AG04449 (cell line): ENCODE data around the gene ZXDB.
"Not testable (repeated sequence)": the region's sequence is repeated elsewhere in the genome, so short reads cannot be mapped to it uniquely, and the experiment has no call there.

Experiments
- CTCF ChIA-PET: fragments of 350-600 bp; formaldehyde crosslinking; extraction: SDS; loops from one replicate; lab custom pipeline; 2021; ENCODE audit warnings: antibody characterized with exemption; lab: Yijun Ruan, JAX
- POLR2A ChIA-PET: fragments of 400-600, 350-600 bp; formaldehyde crosslinking; extraction: SDS; loops from one replicate; lab custom pipeline; 2020; ENCODE audit warnings: antibody characterized with exemption, inconsistent platforms; lab: Yijun Ruan, JAX
- DNase-seq: peaks from one replicate; pipeline ENCODE4 v3.0.0-alpha.2; 2010; ENCODE audit warnings: low read depth, low spot score
- H3K4me3 ChIP-seq: 2 replicates; pipeline ENCODE4 v1.5.1; 2011; ENCODE audit warnings: low read depth, mild to moderate bottlenecking, control low read depth, low read length
- CTCF ChIP-seq: IDR thresholded peaks from one replicate; pipeline ENCODE4 v1.5.1; 2011; ENCODE audit warnings: mild to moderate bottlenecking, moderate library complexity, low read length, control low read depth, inconsistent platforms; ENCODE audit not compliant: insufficient read depth; ENCODE audit errors: missing control alignments

The ZXDB gene

DNA sequence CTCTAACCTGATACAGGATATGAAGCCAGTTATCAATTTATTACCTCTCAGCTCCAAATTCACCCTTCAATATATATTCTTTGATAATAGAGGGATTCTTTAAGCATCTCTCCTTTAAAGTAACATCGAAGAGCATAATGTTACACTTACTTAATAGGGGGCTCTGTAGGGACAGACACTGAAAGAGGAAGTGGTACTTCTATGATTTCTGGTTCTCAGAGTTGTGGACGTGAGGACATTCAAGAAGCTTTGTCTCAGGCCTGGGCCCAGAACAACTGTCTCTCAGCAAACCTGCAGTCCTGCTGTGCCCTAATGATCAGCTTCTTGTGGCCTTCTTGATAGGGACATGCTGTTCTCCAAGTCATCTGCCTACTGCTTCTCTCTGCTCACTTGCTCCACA, 4.2 kb upstream of the ZXDB start:
- CTCF ChIA-PET = no interaction called here

GRCh38 chrX:57592160-57592893, 516 bp downstream of the ZXDB start:
- POLR2A ChIA-PET = not testable (repeated sequence)

More for the DNA sequence above, 4.2 kb upstream of the ZXDB start:
- no peak overlapping the region for H3K4me3 ChIP-seq
- no peak for DNase-seq
- no peak for TF ChIP-seq CTCF
- POLR2A ChIA-PET = no interaction called here

GRCh38 chrX:57592894-57593215, 1.0 kb downstream of the ZXDB start:
- peak overlapping the region; percentile 53 for H3K4me3 ChIP-seq
- peak; percentile 5 for TF ChIP-seq CTCF
- POLR2A ChIA-PET, DNase-seq: not testable (repeated sequence)
- CTCF ChIA-PET = interaction anchor here (0.6 kb wide), 1 partner anchor 19 kb away, joined by 3 read pairs; no protein-coding TSS in a partner anchor

More at GRCh38 chrX:57592160-57592893, 516 bp downstream of the ZXDB start:
- peak overlapping the region; percentile 53 for H3K4me3 ChIP-seq
- CTCF ChIA-PET = interaction anchor here (0.6 kb wide), 1 partner anchor 18 kb away, joined by 3 read pairs; no protein-coding TSS in a partner anchor
- not testable (repeated sequence) for DNase-seq

GRCh38 chrX:57595381-57595811, 3.6 kb downstream of the ZXDB start:
- no peak for TF ChIP-seq CTCF
- ChIA-PET CTCF (no interaction called here), POLR2A (no interaction called here)
- peak; percentile 36 for DNase-seq
- H3K4me3 ChIP-seq = 0 out of 2 replicates have a peak overlapping the region, but pooled peaks have one; percentile 23

DNA sequence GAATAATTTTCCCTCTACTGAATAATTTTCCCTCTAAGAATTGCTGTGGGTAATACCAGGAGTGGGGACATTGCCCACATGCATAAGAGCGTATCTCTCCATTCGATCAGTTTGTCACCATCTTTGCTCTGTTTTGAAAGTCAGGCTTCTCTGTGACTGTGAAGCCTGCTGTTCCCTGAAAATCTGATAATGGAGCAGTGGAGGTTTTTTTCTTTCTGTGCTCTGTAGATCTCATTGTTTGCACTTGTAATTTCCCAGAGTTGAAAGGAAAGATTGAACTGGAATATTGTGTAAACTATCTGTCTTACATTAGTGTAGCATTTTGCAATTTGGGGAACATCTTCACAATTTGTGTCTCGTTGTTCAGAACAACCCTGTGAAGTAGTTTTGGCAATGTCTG, 4.3 kb downstream of the ZXDB start:
- no peak for TF ChIP-seq CTCF
- DNase-seq = no peak
- peak overlapping the region; percentile 15; the same call in 1 of the 2 replicates for H3K4me3 ChIP-seq
- POLR2A ChIA-PET = no interaction called here
- CTCF ChIA-PET = no interaction called here

- no peak for DNase-seq
- CTCF ChIA-PET = no interaction called here
- no peak for TF ChIP-seq CTCF
- POLR2A ChIA-PET = no interaction called here
- 0 out of 2 replicates have a peak overlapping the region, but pooled peaks have one; percentile 15 for H3K4me3 ChIP-seq
Measured at GRCh38 chrX:57596516-57596915, 4.7 kb downstream of the ZXDB start.
